Fibroblast of lung (primary cell): ENCODE data around the gene JMJD6.

Experiments used
- CTCF ChIP-seq, 2 donors: IDR thresholded peaks in 1 of 2; conservative IDR thresholded peaks in 1 of 2; 1 replicate in 1 of 2; 2 replicates in 1 of 2; pipeline ENCODE4 v1.5.1; 2011 to 2012; ENCODE audit warnings: low read length in 2 of 2, control low read depth in 1 of 2, inconsistent platforms in 1 of 2, low read depth in 1 of 2, mild to moderate bottlenecking in 1 of 2
- EZH2 ChIP-seq: IDR thresholded peaks from 2 replicates; pipeline ENCODE4 v1.5.1; 2012; ENCODE audit warnings: low read length, control low read depth, mild to moderate bottlenecking; ENCODE audit errors: missing control alignments

DNA sequence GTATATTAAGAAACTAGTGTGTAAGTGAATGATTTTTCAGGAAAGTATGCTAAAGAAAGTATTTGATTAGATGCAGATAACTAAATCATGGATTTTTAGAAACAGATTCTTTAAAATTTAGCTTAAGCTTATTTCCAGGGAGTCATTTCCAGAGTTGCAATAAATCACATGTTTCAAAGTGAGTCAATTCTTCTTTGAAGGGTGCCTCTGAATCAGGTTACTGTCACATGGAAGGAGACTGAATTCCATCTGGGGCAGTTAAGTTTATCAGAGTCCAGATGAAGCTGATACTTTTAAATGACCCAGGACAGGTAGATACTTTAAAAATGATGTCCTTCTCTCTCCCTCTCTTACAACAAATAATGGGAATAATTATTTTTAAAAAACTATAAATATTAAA is 16.6 kb upstream of the JMJD6 start:
- no peak for TF ChIP-seq CTCF (conservative IDR thresholded peaks at IDR 0.05 in 1 of 2, IDR thresholded peaks at IDR 0.05 in 1 of 2; ENCODE audit: low read depth in 1 of 2, low read length in 2 of 2)
- no peak for TF ChIP-seq EZH2
